NB4 (cell line): Measurements from ENCODE around the gene SMCO4.

Experiments used
- CTCF ChIP-seq: IDR thresholded peaks from one replicate; pipeline ENCODE4 v1.5.1; 2012; ENCODE audit warnings: low read depth, low read length
- MYC ChIP-seq: IDR thresholded peaks from 2 replicates; pipeline ENCODE4 v1.6.1; 2011; ENCODE audit warnings: low read depth, low read length
- POLR2A ChIP-seq: IDR thresholded peaks from 2 replicates; pipeline ENCODE4 v1.6.1; 2011; ENCODE audit warnings: mild to moderate bottlenecking; ENCODE audit not compliant: insufficient read length; ENCODE audit errors: extremely low read depth

- TF ChIP-seq CTCF (no peak), POLR2A (no peak), MYC (no peak)
Observed at GRCh38 chr11:93504110-93505095, 38.8 kb downstream of the SMCO4 start.
